H7 (cell line): ENCODE data around the gene TGIF1. TPM values are rescaled to one million over a fixed set of nuclear protein-coding genes. Genes with fewer than 3 reads are reported as not detected.

Source experiments
- DNase-seq: peaks from one replicate; pipeline ENCODE4 v3.0.0; 2012
- H3K27me3 ChIP-seq: 2 replicates; pipeline ENCODE4 v1.6.0; 2011; ENCODE audit warnings: mild to moderate bottlenecking, low read length; ENCODE audit not compliant: control insufficient read depth, insufficient read depth
- H3K36me3 ChIP-seq: replicated peaks from 2 replicates; pipeline ENCODE4 v1.5.1; 2011; ENCODE audit warnings: low read length; ENCODE audit not compliant: control insufficient read depth, insufficient read depth
- H3K4me3 ChIP-seq: 2 replicates; pipeline ENCODE4 v1.5.1; 2011; ENCODE audit warnings: low read depth, mild to moderate bottlenecking, control low read depth, low read length, moderate library complexity; ENCODE audit not compliant: insufficient read depth
- total RNA-seq: library from RNA; depleted of rRNA; stranded (reverse); fragments of >200 nt; shearing (Covaris generic); gene quantifications from 2 replicates; pipeline ENCODE4 v1.2.3, GENCODE V29; 2014

The TGIF1 gene
- total RNA-seq, 1 experiment from 2014 or later = 333 TPM

DNA sequence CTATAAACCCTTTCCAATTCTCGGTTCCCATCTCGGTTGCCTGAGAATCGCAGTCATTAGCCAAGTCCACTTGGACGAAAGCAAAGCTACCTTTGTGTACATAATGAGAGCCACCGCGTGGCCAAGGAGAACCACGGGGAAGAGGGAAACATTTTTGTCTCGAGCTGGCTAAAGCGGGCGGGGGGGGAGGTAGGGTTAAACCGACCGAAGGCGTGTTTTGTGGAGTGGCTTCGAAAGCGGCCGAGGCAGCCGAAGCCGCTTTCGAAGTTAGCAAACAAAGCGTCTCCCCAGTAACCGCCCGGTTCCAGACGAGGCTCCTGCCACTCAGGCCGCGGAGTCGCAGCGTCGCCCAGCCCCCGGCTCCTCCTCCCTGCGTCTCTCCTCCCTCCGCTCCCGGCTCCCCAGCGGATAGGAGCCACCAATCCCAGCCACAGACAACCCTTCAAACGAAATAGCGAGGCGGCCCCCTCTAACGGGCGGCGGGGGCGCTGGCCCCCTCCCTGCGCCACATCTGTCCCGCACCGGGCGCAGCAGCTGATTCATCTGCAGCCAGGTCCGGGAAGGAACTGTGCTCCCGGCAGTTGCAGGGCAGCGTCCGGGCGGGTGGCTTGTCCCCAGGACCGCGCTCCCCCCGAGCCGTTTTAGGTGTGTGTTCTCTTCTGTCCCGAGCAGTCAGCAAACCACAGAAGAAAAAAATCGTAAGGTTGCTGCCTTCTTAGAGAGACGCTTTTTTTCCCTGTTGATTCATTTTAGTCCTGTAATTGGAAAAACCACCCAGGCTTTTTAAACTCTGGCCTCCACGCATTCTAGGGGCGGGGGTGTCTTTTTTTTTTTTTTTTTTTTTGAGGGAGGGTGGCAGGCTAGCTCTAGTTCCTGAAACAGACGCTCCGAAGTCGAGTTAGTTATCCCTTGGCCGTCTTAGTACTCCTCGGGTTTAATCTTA is 1.8 kb upstream of the TGIF1 start:
- Histone ChIP-seq H3K27me3 (no peaks in the 10 kb centered on the region), H3K4me3 (peak overlapping the region; percentile 54), H3K36me3 (no peaks in the 10 kb centered on the region)
- DNase-seq = peak; percentile 94

DNA sequence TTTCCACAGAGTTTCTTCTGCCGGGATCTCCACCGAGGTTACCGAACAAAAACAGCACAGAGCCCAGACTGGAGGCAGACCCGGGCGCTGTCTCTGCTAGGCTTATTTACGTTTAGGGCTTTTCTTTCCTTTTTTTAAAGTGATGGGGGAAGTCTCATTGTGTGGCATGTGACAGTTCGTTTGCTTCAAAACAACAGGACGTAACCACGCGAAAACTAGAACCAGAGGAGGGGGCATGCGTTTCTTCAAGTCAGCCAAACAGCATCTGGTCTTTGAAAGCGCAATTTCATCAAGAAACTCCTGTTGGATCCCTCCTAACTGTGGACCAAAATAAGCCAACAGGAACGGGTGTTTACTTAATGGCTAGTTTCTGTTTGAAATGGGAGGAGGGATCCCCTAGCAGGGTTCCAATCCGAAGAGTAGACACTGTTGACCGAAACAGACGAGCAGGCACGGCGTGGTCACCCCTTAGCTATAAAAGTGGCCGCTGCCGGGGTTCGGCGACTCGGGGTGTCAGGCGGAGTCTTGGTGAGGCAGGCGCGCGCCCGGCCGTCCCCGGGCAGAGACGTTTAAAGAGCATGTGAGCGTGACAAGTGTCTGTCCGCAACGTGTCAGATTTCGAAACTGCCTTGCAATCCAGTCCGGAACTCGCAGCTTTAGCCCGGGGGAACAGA is 997 bp upstream of the TGIF1 start:
- Histone ChIP-seq H3K27me3 (no peaks in the 10 kb centered on the region), H3K36me3 (no peaks in the 10 kb centered on the region), H3K4me3 (peak overlapping the region; percentile 54)
- peak; percentile 25 for DNase-seq

DNA sequence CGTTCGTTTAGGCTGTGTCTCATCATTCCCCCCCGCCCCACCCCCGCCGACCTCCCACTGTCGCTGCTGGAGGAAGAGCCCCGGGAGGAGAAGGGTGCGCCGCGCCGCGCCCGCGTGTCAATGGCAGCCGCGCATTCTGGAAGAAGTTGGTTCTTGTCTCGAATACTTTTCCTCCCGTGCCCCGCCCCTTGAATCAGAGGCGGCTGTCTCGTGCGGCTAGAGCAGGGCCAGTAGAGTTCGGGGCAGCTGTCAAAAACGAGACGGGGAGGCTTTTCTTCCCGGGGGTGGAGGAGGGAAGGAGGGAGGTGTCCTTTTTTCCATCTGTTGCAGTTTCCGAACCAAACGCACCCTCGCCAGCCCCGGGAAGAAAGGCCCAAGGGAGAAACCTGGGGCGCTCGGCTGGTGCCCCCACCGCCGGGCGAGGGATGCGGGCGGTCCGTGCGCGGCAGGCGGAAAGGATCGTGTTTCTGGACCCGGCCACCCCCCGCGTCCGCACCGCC is 410 bp upstream of the TGIF1 start:
- Histone ChIP-seq H3K4me3 (peak overlapping the region; percentile 54), H3K27me3 (no peaks in the 10 kb centered on the region), H3K36me3 (no peaks in the 10 kb centered on the region)
- peak; percentile 82 for DNase-seq

DNA sequence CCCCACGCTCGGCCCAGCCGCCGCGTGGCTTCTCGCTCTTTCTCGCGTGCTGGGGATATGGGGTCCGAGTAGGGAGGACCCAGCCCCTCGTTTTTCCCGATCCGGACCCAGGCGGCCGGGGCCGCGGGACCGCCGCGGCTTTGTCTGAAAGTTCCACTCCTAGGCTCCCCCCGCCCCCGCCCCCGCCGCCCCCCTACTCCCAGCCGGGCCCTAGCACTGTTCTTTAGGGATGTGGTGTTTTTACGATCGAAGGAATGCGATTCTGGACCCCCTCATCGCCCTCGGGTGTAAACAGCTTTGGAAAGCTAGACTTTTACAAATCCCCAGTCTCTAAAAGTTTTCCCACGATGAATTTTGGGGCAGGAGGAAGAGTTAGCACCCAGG is 819 bp downstream of the TGIF1 start:
- DNase-seq = peak; percentile 54
- Histone ChIP-seq H3K4me3 (peak overlapping the region; percentile 54), H3K27me3 (no peaks in the 10 kb centered on the region), H3K36me3 (no peaks in the 10 kb centered on the region)

DNA sequence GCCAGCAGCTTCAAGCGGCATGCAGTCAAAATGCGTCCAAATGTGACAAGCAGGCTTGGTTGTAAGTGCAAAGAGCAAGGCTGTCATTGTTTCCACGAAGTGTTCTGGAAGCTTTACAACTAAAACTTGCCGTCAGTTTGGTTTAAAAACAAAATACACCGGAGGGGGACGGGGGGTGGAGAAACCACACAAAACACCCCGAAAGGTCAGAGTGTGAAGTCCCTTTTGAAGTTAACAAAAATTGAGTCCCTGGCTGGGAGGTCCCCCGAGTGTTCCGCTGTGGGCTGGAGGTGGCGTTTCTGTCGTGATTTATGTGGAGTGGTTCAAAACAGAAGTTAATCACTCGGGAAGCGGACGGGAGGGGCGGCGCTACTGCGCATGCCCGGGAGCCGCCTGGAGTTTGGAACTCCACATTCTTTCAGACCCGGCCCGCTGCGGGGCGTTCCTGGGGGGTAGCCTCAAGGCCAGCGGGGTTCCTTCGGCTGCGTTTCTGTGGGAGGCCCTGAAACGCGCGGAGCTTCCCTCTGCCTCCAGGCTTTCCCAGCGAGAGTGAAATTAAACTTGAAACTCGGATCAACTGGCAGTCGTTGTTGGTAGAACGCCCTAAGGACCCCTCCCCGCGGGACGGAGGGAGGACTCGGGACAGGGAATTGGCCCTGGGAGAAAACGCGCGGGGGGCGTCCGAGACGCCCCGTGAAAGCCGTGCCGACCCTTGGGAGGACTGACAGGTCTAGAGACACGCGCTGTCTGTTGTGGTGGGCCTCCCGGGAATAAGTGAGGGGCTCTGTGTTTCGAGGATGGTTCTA is 1.4 kb downstream of the TGIF1 start:
- Histone ChIP-seq H3K27me3 (no peaks in the 10 kb centered on the region), H3K36me3 (peaks cover 4% of the 10 kb centered on the region), H3K4me3 (peak overlapping the region; percentile 54)
- peak; percentile 92 for DNase-seq

DNA sequence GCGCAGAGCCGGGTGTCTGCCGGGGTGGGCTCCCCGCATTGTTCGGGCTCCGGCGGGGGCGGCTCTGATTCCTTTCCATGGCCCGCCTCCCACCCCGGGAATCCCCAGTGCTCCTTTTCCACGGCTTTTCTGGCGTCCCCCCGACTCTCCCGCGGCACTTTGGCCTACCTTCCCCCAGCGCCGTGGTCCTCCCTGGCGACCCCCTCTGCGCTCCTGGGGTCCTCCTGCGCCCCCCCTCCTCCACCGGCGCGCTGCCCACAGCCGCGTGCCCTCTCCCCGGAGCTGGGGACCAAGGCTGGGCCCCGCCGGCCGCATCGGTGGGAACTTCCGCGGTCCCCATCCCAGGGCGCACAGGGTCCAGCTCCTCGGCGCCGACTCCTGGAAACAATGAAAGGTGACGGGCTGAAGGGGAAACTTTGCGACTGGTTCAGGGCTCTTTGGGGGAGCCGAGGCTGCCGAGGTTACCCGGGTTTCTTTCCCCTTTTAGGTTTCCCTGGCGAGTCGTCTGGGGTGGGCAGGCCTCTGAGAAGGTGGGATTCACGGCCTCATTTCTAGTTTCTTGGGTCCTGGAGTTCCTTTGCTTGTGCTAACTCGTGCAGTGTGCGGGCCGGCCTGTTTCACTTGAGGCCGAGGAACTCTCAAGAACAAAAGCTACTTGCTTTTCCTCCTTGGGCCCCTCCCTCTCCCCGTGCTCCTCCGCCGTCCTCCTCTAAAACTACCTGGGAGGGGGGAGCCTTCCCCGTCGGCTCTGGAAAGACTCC is 2.2 kb downstream of the TGIF1 start:
- Histone ChIP-seq H3K4me3 (peak overlapping the region; percentile 54), H3K27me3 (no peaks in the 10 kb centered on the region), H3K36me3 (peaks cover 10% of the 10 kb centered on the region)
- peak; percentile 54 for DNase-seq

DNA sequence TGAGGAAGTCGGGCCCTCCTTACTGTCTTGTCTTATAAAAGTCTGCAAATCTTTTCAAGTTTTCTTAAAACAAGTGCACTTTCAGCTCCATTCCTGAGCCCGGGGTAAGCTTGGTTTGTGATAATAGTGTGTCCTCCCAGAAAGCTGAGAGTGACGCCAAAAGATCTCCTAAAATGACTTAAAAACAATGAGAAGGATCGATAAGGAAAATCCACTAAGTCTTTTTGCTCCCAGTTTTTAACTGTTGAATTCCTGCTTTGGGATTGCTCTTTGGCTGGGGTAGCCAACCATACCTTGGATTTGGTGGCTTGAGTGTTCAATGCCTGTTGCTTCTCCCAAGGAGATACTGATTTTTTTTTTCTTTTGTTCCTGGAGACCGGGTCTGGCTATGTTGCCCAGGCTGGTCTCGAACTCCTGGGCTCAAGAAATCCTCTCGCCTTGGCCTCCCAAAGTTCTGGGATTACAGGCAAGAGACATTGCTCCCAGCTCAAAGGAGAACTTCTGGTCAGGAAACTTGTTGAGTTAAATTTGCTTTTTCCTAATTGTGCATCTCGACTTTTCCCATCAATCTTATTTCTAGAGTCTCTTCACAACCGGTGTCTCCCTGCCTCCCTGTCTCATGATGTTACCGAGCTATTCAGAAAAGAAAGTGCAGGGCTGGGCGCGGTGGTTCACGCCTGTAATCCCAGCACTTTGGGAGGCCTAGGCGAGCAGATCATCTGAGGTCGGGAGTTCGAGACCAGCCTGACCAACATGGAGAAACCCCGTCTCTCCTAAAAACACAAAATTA is 3.0 kb downstream of the TGIF1 start:
- Histone ChIP-seq H3K4me3 (peak overlapping the region; percentile 54), H3K36me3 (peaks cover 18% of the 10 kb centered on the region), H3K27me3 (no peaks in the 10 kb centered on the region)
- DNase-seq = no peak

DNA sequence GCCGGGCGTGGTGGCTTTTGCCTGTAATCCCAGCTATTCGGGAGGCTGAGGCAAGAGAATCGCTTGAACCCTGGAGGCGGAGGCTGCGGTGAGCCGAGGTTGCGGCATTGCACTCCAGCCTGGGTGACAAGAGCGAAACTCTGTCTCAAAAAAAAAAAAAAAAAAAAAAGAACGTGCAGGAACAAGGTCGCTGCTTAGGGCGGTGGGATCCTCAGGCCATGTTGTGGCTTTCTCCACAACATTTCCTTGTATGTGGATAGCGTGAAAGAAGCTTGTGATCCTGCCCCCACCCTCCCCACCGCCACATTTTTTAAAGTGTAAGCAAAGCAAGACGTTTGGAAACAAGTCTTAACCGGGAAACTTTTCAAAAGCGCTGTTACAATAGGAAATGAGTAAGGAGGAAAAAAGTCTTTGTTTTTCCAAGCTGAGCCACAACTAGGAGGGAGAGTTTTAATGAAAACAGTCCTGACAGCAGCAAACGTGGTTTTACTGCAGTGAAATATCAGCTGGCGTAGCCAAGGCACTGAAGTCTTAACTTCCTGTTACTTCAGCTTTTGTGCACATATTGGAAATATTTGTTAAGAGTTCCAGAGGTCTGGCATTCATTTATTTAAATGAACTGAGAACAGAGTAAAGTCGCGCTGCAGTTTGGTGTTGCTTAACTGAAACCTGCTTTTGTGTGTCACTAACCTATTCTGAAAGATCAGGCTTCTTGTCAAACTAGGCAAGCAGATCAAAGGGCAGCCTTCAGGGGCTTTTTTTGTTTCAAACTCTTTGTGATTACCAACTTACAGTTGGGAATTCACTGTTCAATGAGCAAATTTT is 3.8 kb downstream of the TGIF1 start:
- peak overlapping the region; percentile 54 for H3K4me3 ChIP-seq
- peaks cover 22% of the 10 kb centered on the region for H3K36me3 ChIP-seq
- H3K27me3 ChIP-seq = no peaks in the 10 kb centered on the region
- no peak for DNase-seq

DNA sequence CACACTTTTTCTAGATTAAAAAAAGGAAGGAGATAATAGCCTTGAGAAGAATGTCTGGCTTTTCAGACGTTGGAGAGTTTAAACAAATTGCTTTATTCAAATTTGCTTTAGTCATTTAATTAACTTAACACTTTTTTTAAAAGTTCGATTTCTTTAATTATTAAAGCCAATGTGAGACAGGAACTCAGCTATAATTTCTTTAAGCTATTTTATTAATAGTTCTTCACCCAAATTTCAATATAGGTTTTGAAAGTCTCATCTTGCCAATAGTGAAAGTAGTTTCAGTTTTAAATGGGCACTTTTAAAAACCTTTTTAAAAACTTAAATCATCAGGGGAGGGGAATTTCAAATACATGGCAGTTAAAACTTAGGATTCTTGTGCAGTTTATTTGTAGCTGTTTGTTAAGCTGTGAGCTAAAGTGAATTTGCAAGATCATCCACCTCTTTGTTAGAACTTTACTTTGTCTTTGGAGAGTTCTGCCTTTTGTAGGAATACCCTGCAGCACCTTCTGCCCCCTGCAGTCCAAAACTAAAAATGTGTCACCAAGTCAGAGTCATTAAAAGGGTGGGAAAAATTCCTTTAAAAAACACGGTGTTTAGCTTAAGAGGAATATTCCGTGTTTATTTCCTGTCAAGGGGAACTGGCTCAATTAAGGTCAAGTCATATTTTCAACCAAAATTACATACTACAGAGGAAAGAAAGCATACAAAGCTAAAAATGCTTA is 4.6 kb downstream of the TGIF1 start:
- H3K36me3 ChIP-seq = peaks cover 23% of the 10 kb centered on the region
- peak; percentile 63 for DNase-seq

DNA sequence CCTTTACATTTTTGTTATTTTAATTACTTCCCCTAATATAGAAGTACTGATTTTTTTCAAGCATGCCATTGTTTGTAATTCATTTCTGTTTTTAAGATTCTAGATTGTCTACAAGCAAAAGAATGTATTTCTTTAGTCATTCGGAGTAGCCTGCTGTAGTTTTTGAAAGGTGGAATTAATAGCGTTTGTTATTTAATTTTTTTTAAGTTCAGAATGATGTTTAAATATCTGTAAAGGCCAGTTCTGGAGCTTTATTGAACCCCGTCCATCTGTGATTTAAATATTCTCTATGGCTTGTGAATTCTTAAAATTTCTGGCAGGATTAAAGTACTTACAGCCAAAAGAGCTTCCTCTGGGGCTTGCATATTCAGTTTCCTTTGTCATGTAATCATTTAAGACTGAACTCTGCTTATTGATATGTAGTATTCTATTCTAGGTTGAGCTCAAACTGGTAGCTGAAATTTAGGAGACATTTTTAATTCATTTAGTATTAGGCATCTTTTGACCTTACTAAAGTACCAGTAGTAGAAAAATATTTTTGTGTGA is 5.2 kb downstream of the TGIF1 start:
- DNase-seq = peak; percentile 43
- Histone ChIP-seq H3K4me3 (no peak overlapping the region), H3K27me3 (no peaks in the 10 kb centered on the region), H3K36me3 (peaks cover 25% of the 10 kb centered on the region)

More for the DNA sequence above, 4.6 kb downstream of the TGIF1 start:
- Histone ChIP-seq H3K27me3 (no peaks in the 10 kb centered on the region), H3K4me3 (peak overlapping the region; percentile 54)

DNA sequence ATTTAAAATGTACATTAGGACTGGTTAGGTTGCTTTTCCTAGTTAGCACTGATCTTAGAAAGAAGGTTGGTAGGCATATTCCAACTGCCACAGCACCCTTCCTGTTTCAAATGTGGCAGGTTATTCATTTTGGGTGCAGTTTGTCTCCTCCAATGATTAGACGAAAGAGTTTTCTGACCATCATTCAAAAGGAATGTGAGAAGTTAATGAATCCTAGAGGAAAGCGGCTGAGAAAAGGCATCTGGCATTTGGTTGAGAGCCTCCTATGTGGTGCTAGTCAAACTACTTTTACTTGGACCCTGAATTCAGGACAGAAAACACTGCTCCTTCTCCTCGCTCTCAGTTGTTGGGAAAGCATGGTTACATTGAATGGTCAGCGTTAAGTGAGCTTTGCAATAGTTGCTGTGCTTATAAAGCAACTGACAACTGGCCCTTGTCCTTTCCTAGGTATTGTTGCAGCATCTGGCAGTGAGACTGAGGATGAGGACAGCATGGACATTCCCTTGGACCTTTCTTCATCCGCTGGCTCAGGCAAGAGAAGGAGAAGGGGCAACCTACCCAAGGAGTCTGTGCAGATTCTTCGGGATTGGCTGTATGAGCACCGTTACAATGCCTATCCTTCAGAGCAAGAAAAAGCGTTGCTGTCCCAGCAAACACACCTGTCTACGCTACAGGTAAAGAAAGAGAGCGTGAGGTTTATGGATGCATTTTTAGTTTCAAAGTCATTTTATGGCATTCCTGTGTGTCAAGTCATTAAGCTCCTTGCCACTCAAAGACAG is 6.1 kb downstream of the TGIF1 start:
- no peak overlapping the region for H3K4me3 ChIP-seq
- no peaks in the 10 kb centered on the region for H3K27me3 ChIP-seq
- no peak for DNase-seq
- H3K36me3 ChIP-seq = peaks cover 25% of the 10 kb centered on the region
